HepG2 (cell line): Measurements from ENCODE around the gene METTL27. TPM values are rescaled to one million over a fixed set of nuclear protein-coding genes. Genes with fewer than 3 reads are reported as not detected.

Experiments
- MTF2 ChIP-seq: sonication (generic); formaldehyde crosslinking; IDR thresholded peaks from 2 replicates; pipeline ENCODE4 v1.5.0; 2020; ENCODE audit warnings: missing genetic modification reagents, borderline replicate concordance
- NFE2L1 ChIP-seq: sonication (generic); formaldehyde crosslinking; IDR thresholded peaks from 2 replicates; pipeline ENCODE4 v1.4.0; 2020; ENCODE audit warnings: missing genetic modification reagents, mild to moderate bottlenecking, borderline replicate concordance
- RAD51 ChIP-seq: fragments of 450-650 bp; IDR thresholded peaks from 2 replicates; pipeline ENCODE4 v1.6.1; 2016; ENCODE audit warnings: borderline replicate concordance
- RXRA ChIP-seq: sonication (generic); formaldehyde crosslinking; IDR thresholded peaks from 2 replicates; pipeline ENCODE4 v1.5.1; 2020; ENCODE audit warnings: missing genetic modification reagents
- SAP130 ChIP-seq: IDR thresholded peaks from 2 replicates; pipeline ENCODE4 v1.6.1; 2016; ENCODE audit warnings: low read depth
- SCMH1 ChIP-seq: sonication (generic); formaldehyde crosslinking; IDR thresholded peaks from 2 replicates; pipeline ENCODE4 v1.9.0; 2021; ENCODE audit warnings: missing genetic modification reagents, mild to moderate bottlenecking, borderline replicate concordance
- SIN3B ChIP-seq: fragments of 150-350 bp; IDR thresholded peaks from 2 replicates; pipeline ENCODE4 v1.6.1; 2014; ENCODE audit warnings: low read length
- TEAD3 ChIP-seq: optimal IDR thresholded peaks from 2 replicates; pipeline ENCODE3; 2016; ENCODE audit warnings: borderline replicate concordance
- ZBTB3 ChIP-seq: sonication (generic); formaldehyde crosslinking; IDR thresholded peaks from 2 replicates; pipeline ENCODE4 v1.4.0; 2020; ENCODE audit warnings: low read depth, mild to moderate bottlenecking, moderate library complexity, missing genetic modification reagents, borderline replicate concordance
- ZGPAT ChIP-seq: IDR thresholded peaks from 2 replicates; pipeline ENCODE4 v1.6.1; 2016; ENCODE audit warnings: mild to moderate bottlenecking
- ZNF138 ChIP-seq: sonication (generic); formaldehyde crosslinking; IDR thresholded peaks from 2 replicates; pipeline ENCODE4 v1.5.0; 2020; ENCODE audit warnings: mild to moderate bottlenecking, low read depth, missing genetic modification reagents
- ZNF788 ChIP-seq: sonication (generic); formaldehyde crosslinking; IDR thresholded peaks from 2 replicates; pipeline ENCODE4 v1.5.0; 2020; ENCODE audit warnings: mild to moderate bottlenecking, missing genetic modification reagents, borderline replicate concordance
- polyA plus RNA-seq, 8 experiments: library from polyadenylated mRNA; depleted of rRNA in 3 of 8; stranded (reverse) in 7 of 8; unstranded in 1 of 8; fragments of >200 nt; fragmentation: Illumina TruSeq in 4 of 8; extraction: Trizol in 4 of 8; gene quantifications; 2 replicates each; pipeline versions ENCODE4 v1.2.1 to v1.2.3, GENCODE V29; 2011 to 2016; ENCODE audit warnings: low read depth in 4 of 8, missing spikeins in 1 of 8, mixed read lengths in 1 of 8; ENCODE audit not compliant: insufficient read depth in 1 of 8
- total RNA-seq, 5 experiments: library from RNA; depleted of rRNA; stranded (reverse); fragments of >200 nt; fragmentation: Illumina TruSeq; extraction: Trizol; gene quantifications; 2 replicates each; pipeline ENCODE4 v1.2.3, GENCODE V29; 2016; ENCODE audit warnings: low read depth in 1 of 5
- TF ChIP-seq, protein P1 (sequence below), 2 experiments: sonication (generic) in 1 of 2; formaldehyde crosslinking in 1 of 2; IDR thresholded peaks; 2 replicates each; pipeline versions ENCODE4 v1.5.1 to v1.6.1; 2011 to 2020; ENCODE audit warnings: borderline replicate concordance in 1 of 2, low read depth in 1 of 2, low read length in 1 of 2, mild to moderate bottlenecking in 1 of 2, missing genetic modification reagents in 1 of 2, moderate library complexity in 1 of 2
- TF ChIP-seq, protein P2 (sequence below): IDR thresholded peaks from 2 replicates; pipeline ENCODE4 v1.6.1; 2016; ENCODE audit warnings: control low read depth
- TF ChIP-seq, protein P3 (sequence below): sonication (generic); IDR thresholded peaks from 2 replicates; pipeline ENCODE4 v1.6.1; 2016; ENCODE audit warnings: low read depth, borderline replicate concordance

Gene METTL27
- total and polyA plus RNA-seq, 2 of the 13 experiments (the other 11 are each of a cell fraction or from before 2014, with no cell fraction given), result 2.0 to 3.0 TPM

GRCh38 chr7:73833251-73833919 lies 8.9 kb downstream of the METTL27 start (continued):
- TF ChIP-seq ZNF788 (no peak), SCMH1 (CRISPR knock-in tag) (no peak), SAP130 (CRISPR knock-in tag) (peak; percentile 59), RAD51 (no peak), ZBTB3 (no peak), RXRA (CRISPR knock-in tag) (no peak; the same call in 1 of the 2 replicates), MTF2 (CRISPR knock-in tag) (no peak), ZNF138 (CRISPR knock-in tag) (no peak), SIN3B (no peak), TEAD3 (CRISPR knock-in tag) (peak; percentile 60), ZGPAT (CRISPR knock-in tag) (no peak; the same call in 1 of the 2 replicates), NFE2L1 (CRISPR knock-in tag) (peak; percentile 77; the same call in 1 of the 2 replicates)
- TF ChIP-seq, protein P1, sequence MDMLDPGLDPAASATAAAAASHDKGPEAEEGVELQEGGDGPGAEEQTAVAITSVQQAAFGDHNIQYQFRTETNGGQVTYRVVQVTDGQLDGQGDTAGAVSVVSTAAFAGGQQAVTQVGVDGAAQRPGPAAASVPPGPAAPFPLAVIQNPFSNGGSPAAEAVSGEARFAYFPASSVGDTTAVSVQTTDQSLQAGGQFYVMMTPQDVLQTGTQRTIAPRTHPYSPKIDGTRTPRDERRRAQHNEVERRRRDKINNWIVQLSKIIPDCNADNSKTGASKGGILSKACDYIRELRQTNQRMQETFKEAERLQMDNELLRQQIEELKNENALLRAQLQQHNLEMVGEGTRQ (IDR thresholded peaks at IDR 0.05; ENCODE audit: low read depth, low read length), result no peak
- TF ChIP-seq, protein P1 (CRISPR knock-in tag; IDR thresholded peaks at IDR 0.05; ENCODE audit: borderline replicate concordance), result no peak
- TF ChIP-seq, protein P2, sequence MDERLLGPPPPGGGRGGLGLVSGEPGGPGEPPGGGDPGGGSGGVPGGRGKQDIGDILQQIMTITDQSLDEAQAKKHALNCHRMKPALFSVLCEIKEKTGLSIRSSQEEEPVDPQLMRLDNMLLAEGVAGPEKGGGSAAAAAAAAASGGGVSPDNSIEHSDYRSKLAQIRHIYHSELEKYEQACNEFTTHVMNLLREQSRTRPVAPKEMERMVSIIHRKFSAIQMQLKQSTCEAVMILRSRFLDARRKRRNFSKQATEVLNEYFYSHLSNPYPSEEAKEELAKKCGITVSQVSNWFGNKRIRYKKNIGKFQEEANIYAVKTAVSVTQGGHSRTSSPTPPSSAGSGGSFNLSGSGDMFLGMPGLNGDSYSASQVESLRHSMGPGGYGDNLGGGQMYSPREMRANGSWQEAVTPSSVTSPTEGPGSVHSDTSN, result no peak
- TF ChIP-seq, protein P3, sequence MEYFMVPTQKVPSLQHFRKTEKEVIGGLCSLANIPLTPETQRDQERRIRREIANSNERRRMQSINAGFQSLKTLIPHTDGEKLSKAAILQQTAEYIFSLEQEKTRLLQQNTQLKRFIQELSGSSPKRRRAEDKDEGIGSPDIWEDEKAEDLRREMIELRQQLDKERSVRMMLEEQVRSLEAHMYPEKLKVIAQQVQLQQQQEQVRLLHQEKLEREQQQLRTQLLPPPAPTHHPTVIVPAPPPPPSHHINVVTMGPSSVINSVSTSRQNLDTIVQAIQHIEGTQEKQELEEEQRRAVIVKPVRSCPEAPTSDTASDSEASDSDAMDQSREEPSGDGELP, result no peak
